AG04449 (cell line): ENCODE measurements around the gene PLSCR2.
A peak's percentile ranks its signal among the peaks of the same experiment; 100 is the strongest.

Source experiments
- CTCF ChIA-PET: fragments of 350-600 bp; formaldehyde crosslinking; extraction: SDS; loops from one replicate; lab custom pipeline; 2021; ENCODE audit warnings: antibody characterized with exemption; lab: Yijun Ruan, JAX
- POLR2A ChIA-PET: fragments of 400-600, 350-600 bp; formaldehyde crosslinking; extraction: SDS; loops from one replicate; lab custom pipeline; 2020; ENCODE audit warnings: antibody characterized with exemption, inconsistent platforms; lab: Yijun Ruan, JAX
- DNase-seq: peaks from one replicate; pipeline ENCODE4 v3.0.0-alpha.2; 2010; ENCODE audit warnings: low read depth, low spot score
- H3K4me3 ChIP-seq: 2 replicates; pipeline ENCODE4 v1.5.1; 2011; ENCODE audit warnings: low read depth, mild to moderate bottlenecking, control low read depth, low read length
- CTCF ChIP-seq: IDR thresholded peaks from one replicate; pipeline ENCODE4 v1.5.1; 2011; ENCODE audit warnings: mild to moderate bottlenecking, moderate library complexity, low read length, control low read depth, inconsistent platforms; ENCODE audit not compliant: insufficient read depth; ENCODE audit errors: missing control alignments

The PLSCR2 gene

GRCh38 chr3:146469150-146470017, at the start of gene PLSCR2:
TSS of gene PLSCR2 (minus strand) at chr3:146469561. CDS start at chr3:146459904, 9,657 bp downstream.
- POLR2A ChIA-PET: interaction anchor here (0.8 kb wide), 1 partner anchor 9 kb away, joined by 3 read pairs; no protein-coding TSS in a partner anchor

GRCh38 chr3:146517684-146518435, 48.5 kb upstream of the PLSCR2 start:
- no peak for DNase-seq
- no peak overlapping the region for H3K4me3 ChIP-seq
- POLR2A ChIA-PET: no interaction called here
- CTCF ChIA-PET: interaction anchor here (0.9 kb wide), 1 partner anchor 25 kb away, joined by 3 read pairs; no protein-coding TSS in a partner anchor
- TF ChIP-seq CTCF: no peak

More at GRCh38 chr3:146469150-146470017, at the start of gene PLSCR2:
- no peak for DNase-seq
- CTCF ChIA-PET: no interaction called here
- TF ChIP-seq CTCF: no peak
- peak within 1 kb of the TSS; percentile 49 for H3K4me3 ChIP-seq

GRCh38 chr3:146513386-146514051, 44.2 kb upstream of the PLSCR2 start:
- no peak for TF ChIP-seq CTCF
- ChIA-PET POLR2A (no interaction called here), CTCF (interaction anchor here (1.5 kb wide), 1 partner anchor 19 kb away, joined by 4 read pairs; no protein-coding TSS in a partner anchor)
- H3K4me3 ChIP-seq: no peak overlapping the region
- no peak for DNase-seq

GRCh38 chr3:146511402-146512134, 42.2 kb upstream of the PLSCR2 start:
- POLR2A ChIA-PET: interaction anchor here (0.7 kb wide), 1 partner anchor 71 kb away, joined by 6 read pairs; no protein-coding TSS in a partner anchor
- TF ChIP-seq CTCF: no peak
- CTCF ChIA-PET: no interaction called here
- H3K4me3 ChIP-seq: no peak overlapping the region
- no peak for DNase-seq

GRCh38 chr3:146507331-146508120, 38.2 kb upstream of the PLSCR2 start:
- POLR2A ChIA-PET: interaction anchor here (0.6 kb wide), 1 partner anchor 22 kb away, joined by 3 read pairs; no protein-coding TSS in a partner anchor
- DNase-seq: no peak
- CTCF ChIA-PET: no interaction called here
- H3K4me3 ChIP-seq: no peak overlapping the region
- no peak for TF ChIP-seq CTCF
